NCI-H2081 (cell line): ENCODE results near the gene MAPRE3.

Source experiments
- DNase-seq, 2 experiments: peaks; one replicate each; lab custom pipeline; 2025; lab: John Stamatoyannopoulos, UW

Gene MAPRE3

DNA sequence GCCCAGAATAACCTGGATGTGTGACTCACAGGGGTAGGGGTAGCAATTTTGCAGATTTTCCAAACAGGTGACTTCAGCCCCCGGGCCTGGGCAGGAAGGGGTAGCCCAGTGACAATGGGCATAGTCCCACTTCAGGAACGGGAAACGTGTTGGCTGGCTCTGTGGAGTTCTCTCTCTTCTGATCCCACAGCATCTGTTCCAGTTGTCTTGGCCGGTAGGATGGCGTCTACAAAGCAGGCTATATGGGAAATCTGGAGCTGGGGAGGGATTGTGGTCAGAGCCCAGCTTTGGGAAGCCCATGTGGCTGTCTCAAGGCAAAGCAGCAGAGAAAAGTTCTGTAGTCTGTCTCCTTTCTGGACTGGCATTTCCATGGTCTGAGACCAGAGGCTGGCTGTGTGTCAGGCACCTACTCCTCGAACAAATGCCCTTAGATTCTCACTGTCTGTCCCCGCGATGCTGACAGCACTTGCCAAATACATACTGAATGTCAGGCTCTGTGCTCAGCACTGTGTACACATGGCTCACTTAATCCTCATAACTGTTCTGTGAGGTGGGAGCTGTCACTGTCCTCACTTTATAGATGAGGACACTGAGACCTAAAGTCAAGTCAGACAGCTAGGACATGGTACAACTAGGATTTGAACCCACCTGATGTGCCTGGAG, 44.5 kb downstream of the MAPRE3 start:
- no peak for DNase-seq

DNA sequence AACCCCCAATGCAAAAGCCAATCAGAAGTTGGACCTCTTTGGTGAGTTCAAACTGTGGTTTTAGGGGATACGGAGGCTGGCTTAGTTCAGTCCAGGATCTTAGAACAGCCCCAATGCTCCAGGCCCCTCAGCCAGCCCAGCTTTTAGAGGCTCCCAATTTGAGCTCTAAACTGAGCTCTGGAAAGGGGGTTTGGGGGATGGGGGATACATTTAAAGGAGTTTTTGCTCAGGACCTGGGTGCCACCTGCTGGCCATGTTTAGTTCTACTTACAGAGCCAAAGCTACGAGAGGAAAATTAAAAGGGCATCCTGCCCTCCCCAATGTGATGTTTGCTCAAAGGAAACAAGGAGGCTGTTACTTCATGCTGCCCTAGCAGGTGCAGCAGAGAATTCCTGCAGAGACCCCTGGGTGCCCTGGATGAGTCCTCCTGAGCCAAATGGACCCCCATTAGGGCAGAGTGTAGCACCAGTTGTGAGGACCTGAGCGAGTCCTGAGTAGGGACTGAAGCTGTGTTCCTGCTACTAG, 46.4 kb downstream of the MAPRE3 start:
- DNase-seq, result peak; percentile 88 to 90

DNA sequence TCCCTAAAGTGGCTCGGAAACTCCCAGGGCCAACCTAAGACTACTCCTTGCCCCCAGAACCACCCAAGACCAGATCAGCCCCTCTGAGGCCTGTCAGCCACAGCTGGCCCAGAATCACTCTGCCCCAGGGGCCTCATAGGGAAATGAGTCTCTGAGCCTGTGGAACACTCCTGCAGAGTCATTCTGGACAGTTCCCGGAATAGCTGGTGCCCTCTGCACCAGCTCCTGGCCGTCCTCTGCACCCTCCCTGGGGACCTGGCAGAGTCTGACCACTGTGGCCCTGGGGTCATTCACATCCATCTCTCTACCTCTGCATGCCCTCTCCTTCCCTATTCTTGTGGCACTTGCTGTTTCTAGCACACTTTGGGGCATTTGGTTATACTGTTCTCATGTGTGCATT, 47.7 kb downstream of the MAPRE3 start:
- no peak for DNase-seq

DNA sequence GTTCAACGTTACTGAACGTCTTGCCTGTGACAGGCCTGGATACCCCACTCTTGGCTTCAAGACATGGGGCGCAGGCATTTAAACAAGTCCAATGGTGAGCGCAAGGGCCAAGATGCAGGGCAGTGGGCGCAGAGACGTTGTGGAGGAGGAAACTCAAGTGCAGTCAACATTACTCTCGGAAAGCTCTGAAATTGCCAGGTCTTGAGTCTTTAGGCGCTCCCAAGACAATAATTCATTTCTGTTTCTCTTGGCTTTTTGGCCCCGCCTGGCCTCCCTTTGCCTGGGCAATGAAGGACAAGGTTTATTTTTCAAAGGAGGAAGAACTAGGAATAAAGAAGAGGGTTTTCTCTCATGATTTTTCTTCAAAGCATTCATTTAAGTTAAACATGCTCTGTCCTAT, 49.0 kb downstream of the MAPRE3 start:
- no peak for DNase-seq

DNA sequence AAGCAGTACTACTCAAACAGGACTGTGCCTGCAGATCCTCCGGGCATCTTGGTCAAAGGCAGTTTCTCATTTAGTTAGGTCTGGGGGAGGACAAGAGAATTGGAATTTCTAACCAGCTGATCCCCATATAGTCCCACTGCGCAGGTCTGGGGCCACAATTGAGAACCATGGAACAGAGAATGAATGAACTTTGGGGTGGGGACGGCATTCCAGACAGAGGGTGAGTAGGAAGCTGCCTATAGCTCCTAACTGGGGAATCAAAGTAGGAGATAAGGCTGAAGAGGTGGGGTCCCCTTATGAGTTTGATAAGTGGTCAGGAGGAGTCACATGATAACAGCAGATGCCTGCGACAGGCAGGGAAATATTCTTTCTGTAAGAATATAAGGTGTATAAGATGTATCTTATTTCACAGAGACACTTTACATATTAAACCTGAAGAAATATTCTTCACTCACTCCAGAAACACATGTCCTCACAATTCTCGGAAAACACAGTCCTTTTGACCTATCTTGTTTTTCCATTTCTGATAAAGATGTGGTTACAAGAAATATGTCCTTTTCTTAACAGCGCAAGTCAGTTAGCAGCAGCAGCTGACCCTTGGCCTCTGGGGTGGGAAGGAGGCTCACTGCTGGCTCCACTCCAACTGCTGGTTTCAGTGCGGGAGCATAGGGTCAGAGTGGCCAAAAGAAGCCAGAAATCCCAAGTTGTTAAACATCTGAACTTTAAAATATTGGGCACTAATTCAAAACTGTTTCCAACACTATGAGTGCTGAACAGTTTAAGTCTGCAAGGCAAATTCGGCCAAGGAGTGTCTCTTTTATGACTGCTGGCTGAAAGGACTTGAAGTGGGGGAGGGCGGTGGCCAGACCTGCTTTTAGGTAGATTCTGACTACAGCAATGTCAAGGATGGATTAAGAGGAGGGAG, 49.8 kb downstream of the MAPRE3 start:
- DNase-seq, result no peak

DNA sequence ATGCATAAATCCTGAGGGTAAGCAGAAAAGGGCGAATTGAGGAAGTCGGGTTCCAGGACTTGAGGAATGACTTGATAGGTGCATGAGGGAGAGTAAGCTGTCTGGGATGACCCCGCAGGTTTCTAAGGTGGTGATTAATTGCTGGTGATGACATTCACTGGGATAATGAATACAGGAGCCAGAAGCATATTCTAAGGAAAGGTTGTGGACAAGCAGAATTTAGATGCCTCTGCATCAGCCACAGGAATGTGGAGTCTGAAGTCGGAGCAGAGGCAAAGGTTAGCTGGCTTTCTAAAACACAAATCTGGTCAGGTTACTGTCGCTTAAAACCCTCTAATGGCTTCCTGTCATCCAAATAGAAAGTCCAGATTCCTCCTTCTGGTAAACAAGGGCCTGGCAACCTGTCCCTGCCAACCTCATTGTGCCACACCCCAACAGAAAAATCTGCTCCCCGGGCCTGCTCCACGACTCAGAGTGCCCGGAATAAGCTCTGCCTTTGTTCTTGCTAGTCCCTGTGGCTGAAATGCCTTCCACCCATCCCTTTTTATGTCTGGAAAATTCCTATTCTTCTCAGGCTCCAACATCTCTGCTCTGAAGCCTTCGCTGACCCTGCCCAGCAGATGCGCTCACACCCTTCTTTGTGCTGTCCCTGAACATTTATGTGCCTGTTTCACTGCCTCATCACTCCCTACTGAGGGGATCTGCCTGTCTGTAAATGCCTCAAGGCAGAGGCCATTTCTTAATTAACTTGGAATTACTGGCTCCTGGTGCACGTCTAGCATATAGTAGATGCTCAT, 51.0 kb downstream of the MAPRE3 start:
- no peak for DNase-seq

DNA sequence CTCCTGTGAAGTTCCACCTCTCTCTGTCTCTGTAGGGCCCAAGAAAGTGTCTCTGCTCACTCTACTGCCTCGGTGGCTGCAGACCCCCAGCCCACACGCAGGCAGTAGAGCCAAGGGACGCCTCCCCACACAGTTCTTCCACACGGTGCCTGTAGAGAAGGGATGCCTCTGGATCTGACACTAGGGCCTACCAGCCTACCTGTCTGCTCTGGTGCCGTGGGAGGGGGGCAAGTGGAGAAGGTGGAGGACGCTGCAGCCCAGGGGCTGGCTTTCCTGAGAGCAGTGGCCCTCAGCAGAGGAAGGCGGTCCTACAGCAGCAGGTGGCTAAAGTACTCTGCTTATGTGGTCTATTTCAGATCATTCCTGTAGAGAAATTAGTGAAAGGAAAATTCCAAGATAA, 53.3 kb downstream of the MAPRE3 start:
- DNase-seq, result no peak

DNA sequence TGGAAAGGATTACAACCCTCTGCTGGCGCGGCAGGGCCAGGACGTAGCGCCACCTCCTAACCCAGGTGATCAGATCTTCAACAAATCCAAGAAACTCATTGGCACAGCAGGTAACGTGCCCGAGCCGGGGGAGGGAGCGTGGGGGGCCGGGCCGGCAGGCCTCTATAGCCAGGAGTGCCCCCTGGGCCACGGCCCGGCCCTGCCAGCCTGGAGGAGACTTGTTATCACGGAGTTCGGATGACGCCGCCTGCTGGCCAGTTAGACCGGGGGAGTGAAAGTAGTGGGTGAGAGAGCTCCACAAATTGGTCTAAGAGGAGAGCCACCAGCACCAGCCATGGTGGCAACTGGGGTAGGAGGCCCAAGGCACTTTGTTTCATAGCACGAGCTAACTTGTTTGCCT, 53.8 kb downstream of the MAPRE3 start:
- DNase-seq, result no peak

DNA sequence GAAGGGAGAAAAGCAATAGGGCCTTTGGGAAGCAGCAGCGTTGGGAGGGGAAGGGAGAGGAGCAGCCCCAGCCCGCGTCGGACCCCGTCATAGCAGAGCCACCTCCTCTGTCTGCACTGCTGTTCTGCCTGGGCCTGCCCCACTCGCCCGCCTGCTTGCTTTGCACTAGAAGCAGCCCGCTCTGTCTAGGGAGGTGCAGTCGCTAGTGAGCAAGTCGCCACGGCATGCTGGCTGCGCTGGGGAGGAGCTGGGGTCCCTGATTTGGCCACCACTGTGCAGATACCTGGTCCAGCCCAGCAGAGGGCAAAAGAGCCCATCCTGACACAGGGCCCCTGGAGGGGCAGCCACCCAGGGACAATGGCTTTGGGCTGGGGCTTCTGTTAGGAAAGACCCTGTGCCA, 54.4 kb downstream of the MAPRE3 start:
- DNase-seq, result no peak

DNA sequence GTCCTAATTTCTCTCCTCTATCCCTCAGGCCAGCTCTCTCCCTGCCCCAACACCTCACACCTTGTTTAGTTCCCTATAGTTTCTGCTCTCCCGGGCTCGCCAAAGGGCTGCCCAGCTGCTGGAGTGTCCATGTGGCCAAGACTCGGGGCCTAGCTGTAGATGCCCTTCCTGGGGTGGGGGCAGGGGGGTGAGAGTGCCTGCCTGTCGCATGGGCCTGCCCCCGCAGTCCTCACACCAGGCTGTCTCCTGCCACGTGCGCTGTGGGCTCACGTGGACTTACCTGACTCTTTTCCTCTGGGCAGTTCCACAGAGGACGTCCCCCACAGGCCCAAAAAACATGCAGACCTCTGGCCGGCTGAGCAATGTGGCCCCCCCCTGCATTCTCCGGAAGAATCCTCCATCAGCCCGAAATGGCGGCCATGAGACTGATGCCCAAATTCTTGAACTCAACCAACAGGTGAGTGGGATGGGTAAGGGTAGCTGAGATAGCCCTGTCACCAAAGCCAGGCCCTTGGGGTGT, 54.9 kb downstream of the MAPRE3 start:
- no peak for DNase-seq

DNA sequence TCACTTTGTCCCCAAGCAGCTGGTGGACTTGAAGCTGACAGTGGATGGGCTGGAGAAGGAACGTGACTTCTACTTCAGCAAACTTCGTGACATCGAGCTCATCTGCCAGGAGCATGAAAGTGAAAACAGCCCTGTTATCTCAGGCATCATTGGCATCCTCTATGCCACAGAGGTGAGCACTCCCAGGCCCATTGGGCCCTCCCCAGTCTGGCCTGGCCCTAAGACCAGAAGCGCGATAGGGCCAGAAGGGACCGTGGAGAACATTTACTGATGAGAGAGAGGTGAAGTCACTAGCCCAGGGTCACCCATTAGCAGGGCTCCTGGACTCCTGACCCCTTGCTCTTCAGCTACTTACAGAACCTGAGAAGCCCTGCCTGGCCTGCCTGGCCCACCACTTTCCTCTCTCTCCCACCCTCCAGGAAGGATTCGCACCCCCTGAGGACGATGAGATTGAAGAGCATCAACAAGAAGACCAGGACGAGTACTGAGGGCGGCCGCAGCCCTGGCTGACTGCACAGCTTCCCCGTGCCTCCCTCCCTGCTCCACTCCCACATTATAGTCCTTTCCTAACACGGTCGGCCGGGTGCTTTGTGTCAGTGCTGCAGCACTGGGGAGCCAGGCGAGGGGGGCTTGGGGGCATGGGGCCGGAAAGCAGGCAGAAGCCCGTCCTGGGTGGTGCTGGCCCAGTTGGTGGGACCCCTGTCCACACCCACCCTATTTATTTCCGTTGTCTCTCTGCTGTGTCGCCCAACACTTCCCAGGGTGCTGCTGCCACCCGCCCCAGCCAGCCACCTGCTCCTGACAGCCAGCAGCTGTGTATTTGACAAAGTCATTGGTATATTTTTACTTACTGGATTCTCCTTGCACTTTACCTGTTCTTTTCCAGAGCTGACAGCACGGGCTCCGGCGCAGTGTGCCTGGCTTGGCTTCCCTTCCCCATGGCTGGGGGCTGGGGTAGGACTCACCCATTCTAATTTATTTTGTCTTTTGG, 55.7 kb downstream of the MAPRE3 start:
- DNase-seq, result peak; percentile 43 to 77

DNA sequence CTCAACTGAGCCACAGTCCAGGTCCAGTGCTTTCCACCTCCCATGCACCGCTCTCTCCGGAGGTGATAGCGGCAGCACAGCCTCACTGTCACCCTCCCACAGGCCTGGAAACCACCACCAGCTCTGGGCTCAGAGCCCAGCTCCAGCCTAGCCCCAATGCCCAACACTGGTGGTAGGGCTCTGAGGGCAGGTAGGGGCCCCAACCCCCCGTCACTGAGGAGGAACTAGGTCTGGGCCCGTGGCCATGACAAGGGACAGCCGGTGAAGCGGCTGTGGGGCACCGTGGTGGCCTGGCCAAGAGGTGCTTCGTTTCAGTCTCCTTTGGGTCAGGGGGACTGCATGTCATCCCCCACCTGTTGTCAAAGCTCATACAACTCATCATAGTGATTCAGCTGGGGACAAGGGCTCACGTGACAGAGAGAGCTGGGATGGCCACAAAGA, 56.8 kb downstream of the MAPRE3 start:
- no peak for DNase-seq

DNA sequence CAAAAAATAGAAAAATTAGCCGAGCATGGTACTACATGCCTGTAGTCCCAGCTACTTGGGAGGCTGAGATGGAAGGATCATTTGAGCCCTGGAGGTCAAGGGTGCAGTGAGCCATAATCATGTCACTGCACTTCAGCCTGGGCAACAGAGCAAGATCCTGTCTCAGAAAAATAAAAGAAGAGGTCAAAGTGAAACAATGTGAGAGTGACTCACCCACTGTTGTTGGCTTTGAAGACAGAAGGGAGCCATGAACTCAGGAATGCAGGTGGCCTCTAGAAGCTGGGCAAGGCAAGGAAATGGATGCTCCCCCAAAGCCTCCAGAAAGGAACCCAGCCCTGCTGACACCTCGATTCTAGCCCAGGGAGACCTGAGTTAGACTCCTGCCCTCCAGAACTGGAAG, 58.6 kb downstream of the MAPRE3 start:
- DNase-seq, result no peak

DNA sequence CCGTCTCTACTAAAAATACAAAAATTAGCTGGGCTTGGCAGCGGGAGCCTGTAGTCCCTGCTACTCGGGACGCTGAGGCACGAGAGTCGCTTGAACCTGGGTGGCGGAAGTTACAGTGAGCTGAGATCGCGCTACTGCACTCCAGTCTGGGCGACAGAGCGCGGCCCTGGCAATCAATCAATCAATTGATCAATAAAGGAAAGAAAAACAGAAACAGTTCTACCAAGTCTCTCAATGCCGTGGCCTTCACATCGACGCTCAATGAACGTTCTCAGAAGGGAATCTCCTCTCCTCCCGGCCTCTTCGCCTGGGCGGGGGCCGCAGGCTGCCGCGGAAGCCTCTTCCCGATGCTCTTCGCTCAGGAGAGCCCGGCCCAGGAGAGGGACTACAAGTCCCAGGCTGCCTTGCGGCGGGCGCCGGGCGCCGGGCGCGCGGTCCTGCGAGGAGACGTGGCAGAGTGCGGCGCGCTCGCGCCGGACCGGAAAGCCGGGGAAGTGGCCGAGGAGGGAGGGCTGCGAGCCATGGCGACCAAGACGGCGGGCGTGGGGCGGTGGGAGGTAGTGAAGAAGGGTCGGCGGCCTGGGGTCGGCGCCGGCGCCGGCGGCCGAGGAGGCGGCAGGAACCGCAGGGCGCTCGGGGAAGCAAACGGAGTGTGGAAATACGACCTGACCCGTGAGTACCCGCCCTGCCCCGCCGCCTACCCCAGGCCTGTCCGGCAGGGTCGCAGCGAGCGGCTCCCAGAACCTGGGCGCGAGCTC, 62.2 kb downstream of the MAPRE3 start, which contains the start of gene TMEM214:
Gene TMEM214, plus strand, starts transcription at position 471 of the 758 bp plus-strand sequence. Its CDS starts 51 bp downstream, at position 522.
- DNase-seq, result peak; percentile 87 to 93

DNA sequence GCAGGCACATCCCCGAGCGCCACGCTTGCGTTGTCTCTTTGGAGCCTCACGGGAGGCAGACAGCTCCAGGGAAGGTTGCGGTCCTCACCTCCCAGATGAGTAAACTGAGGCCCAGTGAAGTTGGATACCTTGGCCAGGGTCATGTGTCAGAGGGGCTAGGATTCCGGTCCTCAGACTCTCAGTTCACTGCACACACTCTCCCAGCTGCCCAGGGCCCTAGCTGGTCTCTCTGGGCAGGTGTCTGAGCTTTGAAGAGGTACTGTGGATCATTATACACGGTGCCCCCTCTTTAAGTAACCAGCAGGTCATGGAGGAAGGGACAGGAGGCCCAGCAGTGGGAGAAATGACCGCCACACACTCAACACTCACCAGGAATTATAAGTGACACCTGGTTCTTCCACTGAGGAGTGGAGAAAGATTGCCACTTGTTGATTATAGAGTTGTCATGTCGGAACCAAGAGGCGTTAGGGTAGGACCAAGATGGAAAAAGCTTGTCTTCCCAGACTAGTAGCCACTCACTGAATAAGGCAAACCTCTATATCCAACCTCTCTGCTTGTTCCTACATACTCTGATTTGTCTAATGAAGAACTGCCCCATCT, 62.9 kb downstream of the MAPRE3 start:
- no peak for DNase-seq

DNA sequence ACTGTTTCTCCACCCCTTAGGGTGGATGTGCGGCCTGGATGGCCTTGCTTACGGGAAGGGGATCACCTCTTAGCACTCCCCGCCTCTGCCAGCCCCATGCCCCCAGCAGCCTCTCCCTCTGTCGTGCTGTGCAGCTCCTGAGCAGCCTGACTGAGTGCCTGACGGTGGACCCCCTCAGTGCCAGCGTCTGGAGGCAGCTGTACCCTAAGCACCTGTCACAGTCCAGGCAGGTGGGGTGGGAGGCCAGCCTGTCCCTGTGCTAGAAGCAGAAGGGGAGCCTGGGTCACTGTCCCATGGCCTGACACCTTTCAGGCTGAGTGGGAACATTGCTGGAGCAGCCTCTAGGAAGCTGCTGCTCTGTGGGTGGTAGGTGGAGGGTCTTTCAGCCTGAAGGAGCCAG, 67.6 kb downstream of the MAPRE3 start:
- DNase-seq, result no peak

DNA sequence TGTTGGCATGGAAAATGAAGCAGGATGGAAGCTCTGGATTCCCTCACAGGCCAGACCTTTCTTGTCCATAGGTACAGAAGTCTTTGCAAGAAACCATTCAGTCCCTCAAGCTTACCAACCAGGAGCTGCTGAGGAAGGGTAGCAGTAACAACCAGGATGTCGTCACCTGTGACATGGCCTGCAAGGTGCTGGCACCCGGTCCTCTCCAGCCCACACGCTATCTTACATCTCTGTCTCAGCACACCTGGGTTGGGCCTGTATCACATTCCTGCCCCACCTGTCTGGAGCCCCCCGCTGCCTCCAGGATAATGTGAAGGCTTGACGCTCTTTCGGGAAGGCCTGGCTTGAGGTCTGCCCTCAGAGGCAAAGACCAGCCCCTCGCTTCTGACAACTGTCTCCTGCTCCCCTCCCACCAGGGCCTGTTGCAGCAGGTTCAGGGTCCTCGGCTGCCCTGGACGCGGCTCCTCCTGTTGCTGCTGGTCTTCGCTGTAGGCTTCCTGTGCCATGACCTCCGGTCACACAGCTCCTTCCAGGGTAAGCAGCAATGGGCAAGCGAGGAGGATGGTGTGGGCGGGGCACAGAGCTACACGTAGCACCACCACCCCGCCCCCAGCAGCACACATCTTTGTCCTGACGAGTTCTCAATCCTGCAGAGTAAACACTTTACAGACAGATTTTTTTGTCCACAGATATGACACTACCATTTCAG, 68.3 kb downstream of the MAPRE3 start:
- DNase-seq, result no peak

DNA sequence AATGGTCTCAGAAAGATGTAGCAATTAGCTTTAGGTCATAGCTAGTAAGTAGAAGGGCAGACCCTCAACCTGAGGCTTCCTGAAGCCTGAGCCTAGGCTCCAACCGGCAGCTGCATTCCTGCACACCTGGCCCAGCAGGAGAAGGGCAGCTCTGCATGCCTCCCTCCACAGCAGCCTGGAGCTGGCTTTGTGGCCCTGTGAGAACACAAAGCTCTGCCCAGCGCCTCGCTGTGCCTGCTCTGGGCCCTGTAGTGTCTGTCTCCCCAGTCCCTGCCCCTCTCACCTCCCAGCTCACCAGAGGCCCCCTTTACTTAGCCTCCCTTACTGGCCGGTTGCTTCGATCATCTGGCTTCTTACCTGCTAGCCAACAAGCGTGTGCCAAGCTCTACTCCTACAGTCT, 69.0 kb downstream of the MAPRE3 start:
- no peak for DNase-seq

DNA sequence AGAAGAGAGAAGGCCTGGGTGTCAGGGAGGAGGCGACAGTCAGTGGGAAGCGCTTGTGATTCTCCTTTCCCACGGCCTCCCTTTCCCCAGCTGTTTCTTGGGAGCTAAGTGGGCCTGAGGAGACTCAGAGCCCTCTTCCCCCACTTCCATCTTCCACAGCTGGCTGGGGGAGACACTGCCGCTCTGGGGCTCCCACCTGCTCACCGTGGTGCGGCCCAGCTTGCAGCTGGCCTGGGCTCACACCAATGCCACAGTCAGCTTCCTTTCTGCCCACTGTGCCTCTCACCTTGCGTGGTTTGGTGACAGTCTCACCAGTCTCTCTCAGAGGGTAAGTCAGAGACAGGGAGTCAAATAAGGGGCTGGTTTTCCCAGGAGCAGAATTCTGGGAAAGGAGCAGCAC, 69.4 kb downstream of the MAPRE3 start:
- no peak for DNase-seq
